ENCODE measurements around the gene FKBP2.
"Not testable (repeated sequence)": the region's sequence is repeated elsewhere in the genome, so short reads cannot be mapped to it uniquely, and the experiment has no call there.

The FKBP2 gene

DNA sequence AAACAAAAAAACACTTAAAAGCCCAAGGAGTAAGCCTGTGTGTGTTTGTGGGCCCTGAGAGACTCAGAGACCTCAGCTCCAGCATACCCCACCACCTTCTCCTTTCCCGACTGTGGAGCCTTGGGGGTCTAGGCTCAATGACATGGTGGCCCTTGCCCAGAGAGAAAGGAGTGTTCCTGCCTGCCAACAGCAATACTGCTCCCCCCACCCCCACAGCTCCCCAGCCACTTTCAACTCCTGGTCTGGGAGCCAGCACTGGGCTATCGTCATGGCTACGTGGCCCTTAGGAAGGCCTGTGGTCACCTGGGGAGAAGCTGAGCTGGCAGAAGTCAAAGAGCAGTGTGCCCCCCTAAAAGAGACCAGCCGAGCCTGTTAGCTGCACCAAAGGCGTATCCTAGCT, 3.2 kb downstream of the FKBP2 start:
- no peak for DNase-seq (ENCODE audit: low read depth)
- H3K4me3 ChIP-seq (ENCODE audit: control insufficient read depth, low read depth, low read length): no peak overlapping the region
- TF ChIP-seq, protein P1, sequence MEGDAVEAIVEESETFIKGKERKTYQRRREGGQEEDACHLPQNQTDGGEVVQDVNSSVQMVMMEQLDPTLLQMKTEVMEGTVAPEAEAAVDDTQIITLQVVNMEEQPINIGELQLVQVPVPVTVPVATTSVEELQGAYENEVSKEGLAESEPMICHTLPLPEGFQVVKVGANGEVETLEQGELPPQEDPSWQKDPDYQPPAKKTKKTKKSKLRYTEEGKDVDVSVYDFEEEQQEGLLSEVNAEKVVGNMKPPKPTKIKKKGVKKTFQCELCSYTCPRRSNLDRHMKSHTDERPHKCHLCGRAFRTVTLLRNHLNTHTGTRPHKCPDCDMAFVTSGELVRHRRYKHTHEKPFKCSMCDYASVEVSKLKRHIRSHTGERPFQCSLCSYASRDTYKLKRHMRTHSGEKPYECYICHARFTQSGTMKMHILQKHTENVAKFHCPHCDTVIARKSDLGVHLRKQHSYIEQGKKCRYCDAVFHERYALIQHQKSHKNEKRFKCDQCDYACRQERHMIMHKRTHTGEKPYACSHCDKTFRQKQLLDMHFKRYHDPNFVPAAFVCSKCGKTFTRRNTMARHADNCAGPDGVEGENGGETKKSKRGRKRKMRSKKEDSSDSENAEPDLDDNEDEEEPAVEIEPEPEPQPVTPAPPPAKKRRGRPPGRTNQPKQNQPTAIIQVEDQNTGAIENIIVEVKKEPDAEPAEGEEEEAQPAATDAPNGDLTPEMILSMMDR (IDR thresholded peaks at IDR 0.05; ENCODE audit: control insufficient read depth, insufficient read depth, low read depth, low read length, missing control alignments): no peak

DNA sequence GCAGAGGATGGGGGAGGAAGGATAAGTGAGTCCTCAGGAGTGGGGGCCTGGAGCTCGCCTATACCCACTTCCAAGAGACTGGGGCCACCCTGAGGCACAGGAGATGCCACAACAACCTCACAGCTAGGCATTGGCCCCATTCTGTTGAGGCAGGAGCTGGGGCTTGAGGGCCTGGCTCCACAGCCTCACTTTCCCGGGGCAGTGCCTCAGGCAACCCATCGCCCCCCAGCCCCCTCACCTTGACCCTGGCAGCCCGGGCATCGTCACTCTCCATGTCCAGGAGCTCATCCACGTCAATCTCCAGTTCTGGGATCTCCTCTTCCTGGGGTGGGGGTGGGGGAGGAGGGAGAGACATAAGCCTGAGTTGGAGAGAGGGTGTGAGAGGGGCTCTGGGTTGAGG, 4.1 kb downstream of the FKBP2 start:
- no peak for DNase-seq (ENCODE audit: low read depth)
- H3K4me3 ChIP-seq (ENCODE audit: control insufficient read depth, low read depth, low read length): peak overlapping the region; percentile 95
- TF ChIP-seq, protein P1 (IDR thresholded peaks at IDR 0.05; ENCODE audit: control insufficient read depth, insufficient read depth, low read depth, low read length, missing control alignments): no peak

DNA sequence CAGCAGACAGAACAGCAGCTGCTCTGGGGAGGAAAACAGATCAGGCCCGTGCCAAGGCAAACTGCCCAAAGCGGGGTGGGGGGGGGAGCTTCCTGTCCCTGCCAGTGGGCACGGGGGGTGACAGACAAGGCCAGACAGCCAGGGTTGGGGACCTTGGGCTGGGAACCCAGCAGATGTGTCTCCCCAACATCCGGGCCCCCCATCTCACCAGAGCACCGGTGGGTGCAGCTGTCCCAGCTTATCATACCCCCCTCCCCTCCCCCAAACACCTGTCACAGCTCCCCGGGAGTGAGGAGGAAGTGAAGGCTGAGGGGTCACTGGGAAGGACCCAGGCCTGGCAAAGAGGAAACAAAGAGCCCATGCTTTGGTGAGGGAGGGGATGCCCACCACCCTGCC, 4.5 kb downstream of the FKBP2 start:
- H3K4me3 ChIP-seq (ENCODE audit: control insufficient read depth, low read depth, low read length): peak overlapping the region; percentile 95
- no peak for DNase-seq (ENCODE audit: low read depth)
- TF ChIP-seq, protein P1 (IDR thresholded peaks at IDR 0.05; ENCODE audit: control insufficient read depth, insufficient read depth, low read depth, low read length, missing control alignments): no peak

DNA sequence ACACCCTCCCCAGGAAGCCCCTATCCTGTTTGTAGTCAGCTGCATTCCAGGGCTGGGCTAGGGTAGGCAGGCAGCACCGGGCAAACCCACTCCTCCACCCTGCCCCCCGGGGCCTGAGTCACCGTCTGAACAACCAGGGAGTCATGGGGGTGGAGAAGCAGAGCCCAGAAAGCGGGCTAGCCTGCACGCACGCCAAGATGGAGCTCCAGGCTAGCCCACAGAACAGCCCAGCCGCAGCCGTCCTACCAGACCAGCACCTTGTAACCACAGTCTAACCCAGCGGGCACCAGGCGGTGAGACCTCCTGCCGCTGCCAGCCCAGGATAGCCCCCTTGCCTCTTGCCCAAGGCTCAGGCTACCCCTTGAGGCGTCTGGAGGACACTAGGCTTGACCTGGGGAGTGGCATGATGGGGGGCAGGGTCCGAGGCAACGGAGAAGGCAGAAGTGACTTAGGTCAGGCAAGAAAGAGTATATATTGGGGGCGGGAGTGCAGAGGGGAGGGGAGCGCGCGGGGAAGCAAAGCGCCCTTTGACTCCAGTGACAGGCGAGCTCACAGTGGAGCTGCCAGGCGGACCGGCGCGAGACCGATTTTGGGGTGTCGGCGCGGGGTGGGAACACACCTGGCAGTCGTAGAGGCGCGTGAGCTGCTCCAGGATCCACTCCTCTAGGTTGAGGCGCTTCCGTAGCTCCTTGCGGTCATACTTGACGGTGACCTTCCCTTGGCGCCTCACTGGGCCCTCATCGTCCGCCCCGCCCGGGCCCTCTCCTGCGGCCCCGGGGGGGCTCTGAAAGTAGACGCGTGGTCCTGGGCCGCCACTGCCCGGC, 5.1 kb downstream of the FKBP2 start:
- DNase-seq (ENCODE audit: low read depth): peak; percentile 59
- peak overlapping the region; percentile 95 for H3K4me3 ChIP-seq (ENCODE audit: control insufficient read depth, low read depth, low read length)
- TF ChIP-seq, protein P1 (IDR thresholded peaks at IDR 0.05; ENCODE audit: control insufficient read depth, insufficient read depth, low read depth, low read length, missing control alignments): no peak

DNA sequence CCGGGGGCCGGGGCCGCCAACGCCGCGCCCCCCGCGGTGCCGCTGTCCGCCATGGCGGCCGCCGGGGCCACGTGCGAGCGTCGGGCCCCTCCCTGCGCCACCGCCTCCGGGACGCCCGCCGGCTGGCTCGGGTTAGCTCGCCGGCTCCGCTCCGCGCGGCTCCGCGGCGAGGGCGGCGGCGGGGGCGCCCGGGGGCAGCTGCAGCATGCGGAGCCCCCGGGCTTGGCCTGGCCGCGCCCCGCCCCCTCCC, 5.7 kb downstream of the FKBP2 start:
- H3K4me3 ChIP-seq (ENCODE audit: control insufficient read depth, low read depth, low read length): peak overlapping the region; percentile 95
- not testable (repeated sequence) for DNase-seq (ENCODE audit: low read depth)

DNA sequence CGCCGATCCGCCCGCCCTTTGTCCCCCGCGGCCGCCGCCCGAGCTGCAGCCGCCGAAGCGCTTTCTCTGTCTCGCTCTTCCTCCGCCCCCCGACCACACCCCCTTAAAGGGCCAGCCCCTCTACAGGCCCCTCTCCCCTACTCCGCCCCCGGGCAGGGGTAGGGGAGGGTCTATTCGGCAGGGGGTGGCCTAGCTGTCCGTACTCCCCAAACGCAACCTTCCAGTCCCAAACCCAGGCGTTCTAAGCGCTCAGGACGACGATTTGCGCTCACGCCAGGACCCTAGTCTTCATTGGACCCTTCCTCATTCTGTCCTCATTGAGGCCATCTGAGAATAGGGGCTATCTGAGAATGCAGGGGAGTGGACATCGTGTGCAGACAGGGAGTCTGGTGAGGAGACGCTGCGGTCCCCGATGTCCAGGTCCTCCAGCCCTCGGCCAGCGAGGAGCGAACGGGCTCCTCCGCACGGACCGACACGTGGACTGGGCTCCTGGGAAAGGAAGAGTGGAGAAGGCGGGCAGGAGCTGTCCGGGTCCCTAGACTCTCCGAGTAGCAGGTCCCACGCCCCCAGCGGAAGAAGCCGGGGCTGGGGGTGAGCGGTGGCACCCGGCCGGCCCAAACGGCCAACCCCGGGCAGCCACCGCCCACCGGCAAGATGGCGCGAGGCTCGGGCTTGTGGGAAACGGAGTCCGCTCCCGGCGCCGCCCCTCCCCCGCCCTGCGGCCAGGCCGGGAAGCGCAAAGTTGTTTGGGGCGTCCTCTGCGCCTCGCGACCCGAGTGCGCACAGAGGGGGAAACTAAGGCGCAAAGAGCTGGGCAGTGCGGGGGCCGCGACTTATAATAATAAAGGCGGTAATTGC, 6.2 kb downstream of the FKBP2 start, which contains the start of gene PPP1R14B:
PPP1R14B (minus strand) TSS at position 73 of the 858 bp plus-strand sequence. CDS start 270 bp downstream, outside the sequence.
- TF ChIP-seq, protein P1 (IDR thresholded peaks at IDR 0.05; ENCODE audit: control insufficient read depth, insufficient read depth, low read depth, low read length, missing control alignments): no peak
- no peak for DNase-seq (ENCODE audit: low read depth)
- peak within 1 kb of the TSS; percentile 95 for H3K4me3 ChIP-seq (ENCODE audit: control insufficient read depth, low read depth, low read length)
